Breast epithelium (tissue), 3 donors: ENCODE measurements around the gene KCNMB2.

Experiments
- CTCF ChIP-seq, 3 donors: fragments of 450-650 bp; IDR thresholded peaks; one replicate each; pipeline ENCODE4 v1.5.1; 2016 to 2017; ENCODE audit warnings: antibody characterized with exemption in 3 of 3, mild to moderate bottlenecking in 3 of 3, moderate library complexity in 3 of 3
- POLR2A ChIP-seq: fragments of 450-650 bp; IDR thresholded peaks from one replicate; pipeline ENCODE4 v1.6.1; 2016; ENCODE audit warnings: antibody characterized with exemption, mild to moderate bottlenecking, moderate library complexity
- POLR2AphosphoS5 ChIP-seq, 3 donors: sonication (generic); formaldehyde crosslinking; IDR thresholded peaks; one replicate each; pipeline ENCODE4 v1.6.1; 2017; ENCODE audit warnings: antibody characterized with exemption in 3 of 3

- no peak for TF ChIP-seq POLR2AphosphoS5 (IDR thresholded peaks at IDR 0.05)
- no peak for TF ChIP-seq CTCF (IDR thresholded peaks at IDR 0.05)
- TF ChIP-seq POLR2A = no peak
Measured at GRCh38 chr3:178875157-178875556, 338.9 kb downstream of the KCNMB2 start.
